Fibroblast of pulmonary artery (primary cell): ENCODE data around the gene TRPM1.

Experiments
- DNase-seq: peaks from one replicate; pipeline ENCODE4 v3.0.0-alpha.2; 2010; ENCODE audit warnings: low read depth
- H3K4me3 ChIP-seq: replicated peaks from 2 replicates; pipeline ENCODE4 v1.5.1; 2011; ENCODE audit warnings: low read depth, mild to moderate bottlenecking, control low read depth, low read length, moderate library complexity
- TF ChIP-seq, protein P1 (sequence below): IDR thresholded peaks from 2 replicates; pipeline ENCODE4 v1.5.1; 2011; ENCODE audit warnings: mild to moderate bottlenecking, control low read depth, low read length, inconsistent platforms; ENCODE audit errors: missing control alignments

Gene TRPM1

DNA sequence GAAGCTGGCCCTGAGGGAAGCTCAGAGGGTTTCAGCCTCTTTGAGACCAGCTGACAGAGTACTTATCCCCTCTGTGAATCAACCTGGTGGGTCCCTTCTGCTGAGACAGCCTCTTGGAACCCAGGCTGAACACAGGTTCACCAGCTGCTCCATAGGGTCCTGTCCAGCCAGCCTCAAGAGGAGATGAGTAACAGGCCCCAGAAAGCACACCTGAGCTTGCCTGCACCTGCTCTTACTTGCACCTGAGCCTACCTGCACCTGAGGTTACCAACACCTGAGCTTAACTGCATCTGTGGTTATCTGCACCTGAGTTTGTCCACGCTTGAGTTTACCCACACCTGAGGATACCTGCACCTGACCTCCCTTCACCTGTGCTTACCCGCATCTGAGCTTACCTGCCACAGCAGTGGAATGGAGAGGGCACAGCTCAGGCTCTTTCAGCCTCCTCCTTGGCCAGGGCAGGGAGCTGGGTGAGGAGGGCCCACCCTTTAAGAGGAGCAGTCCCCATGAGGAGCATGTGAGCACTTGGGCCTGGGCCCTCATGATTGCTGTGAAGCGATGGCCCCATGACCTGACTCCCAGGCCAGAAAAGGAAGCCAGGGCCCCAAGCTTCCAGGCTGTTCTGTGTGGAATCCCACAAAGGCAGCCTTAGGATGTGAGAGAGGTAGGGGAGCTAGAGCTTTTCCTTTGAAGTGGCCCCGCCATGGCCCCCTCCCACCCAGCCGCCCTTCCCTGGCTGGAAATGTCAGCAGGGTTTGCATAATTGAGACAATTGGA lies at the start of gene TRPM1:
Gene TRPM1, minus strand, starts transcription at position 464 of the 777 bp plus-strand sequence. CDS start 20,370 bp downstream, outside the sequence.
- TF ChIP-seq, protein P1, sequence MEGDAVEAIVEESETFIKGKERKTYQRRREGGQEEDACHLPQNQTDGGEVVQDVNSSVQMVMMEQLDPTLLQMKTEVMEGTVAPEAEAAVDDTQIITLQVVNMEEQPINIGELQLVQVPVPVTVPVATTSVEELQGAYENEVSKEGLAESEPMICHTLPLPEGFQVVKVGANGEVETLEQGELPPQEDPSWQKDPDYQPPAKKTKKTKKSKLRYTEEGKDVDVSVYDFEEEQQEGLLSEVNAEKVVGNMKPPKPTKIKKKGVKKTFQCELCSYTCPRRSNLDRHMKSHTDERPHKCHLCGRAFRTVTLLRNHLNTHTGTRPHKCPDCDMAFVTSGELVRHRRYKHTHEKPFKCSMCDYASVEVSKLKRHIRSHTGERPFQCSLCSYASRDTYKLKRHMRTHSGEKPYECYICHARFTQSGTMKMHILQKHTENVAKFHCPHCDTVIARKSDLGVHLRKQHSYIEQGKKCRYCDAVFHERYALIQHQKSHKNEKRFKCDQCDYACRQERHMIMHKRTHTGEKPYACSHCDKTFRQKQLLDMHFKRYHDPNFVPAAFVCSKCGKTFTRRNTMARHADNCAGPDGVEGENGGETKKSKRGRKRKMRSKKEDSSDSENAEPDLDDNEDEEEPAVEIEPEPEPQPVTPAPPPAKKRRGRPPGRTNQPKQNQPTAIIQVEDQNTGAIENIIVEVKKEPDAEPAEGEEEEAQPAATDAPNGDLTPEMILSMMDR, result no peak
- no peak for DNase-seq
- no peak within 1 kb of the TSS for H3K4me3 ChIP-seq

DNA sequence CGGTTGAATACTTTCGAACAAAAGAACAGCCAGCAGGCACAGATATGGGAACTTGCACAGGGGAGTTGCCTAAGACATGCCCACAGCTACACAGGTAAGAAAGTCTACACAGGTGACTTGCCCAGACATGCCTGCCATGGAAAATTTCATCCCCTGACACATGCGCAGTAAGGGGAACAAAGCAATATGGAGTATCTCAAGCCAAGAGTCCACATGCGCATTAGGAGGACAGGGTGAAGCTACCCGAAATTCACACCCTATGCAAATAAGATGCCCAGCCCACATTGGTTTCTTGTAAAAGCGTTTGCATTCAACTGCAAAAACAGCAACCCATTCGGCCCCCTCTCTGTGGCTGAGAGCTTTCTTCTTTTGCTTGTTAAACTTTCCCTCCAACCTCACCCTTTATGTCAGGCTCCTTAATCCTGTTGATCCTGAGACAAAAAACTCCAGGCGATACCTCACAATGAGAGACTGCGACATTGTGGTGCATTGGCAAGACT lies 49.3 kb upstream of the TRPM1 start:
- TF ChIP-seq, protein P1, result no peak
- DNase-seq, result no peak
- no peak overlapping the region for H3K4me3 ChIP-seq

DNA sequence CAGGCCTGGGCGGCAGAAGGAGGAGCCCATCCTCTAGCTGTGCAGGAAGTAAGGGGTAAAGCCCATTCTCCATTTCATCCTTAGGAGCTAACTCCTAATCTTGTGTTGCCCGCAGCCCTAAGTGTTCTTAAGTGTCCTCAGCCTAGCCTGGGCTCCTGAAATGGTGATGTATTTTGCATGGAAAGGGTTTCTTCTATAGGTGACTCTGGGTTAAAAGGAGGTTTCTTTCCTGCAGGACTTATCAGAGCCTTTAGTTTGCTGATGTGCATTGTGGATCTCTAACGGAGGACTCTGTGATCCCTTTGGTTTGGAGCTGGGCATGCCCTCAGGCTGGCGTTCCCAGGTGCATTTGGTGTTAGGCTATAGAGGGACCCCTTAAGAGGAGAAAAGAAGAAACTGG lies 48.5 kb upstream of the TRPM1 start:
- no peak for DNase-seq
- TF ChIP-seq, protein P1, result no peak
- H3K4me3 ChIP-seq, result no peak overlapping the region

DNA sequence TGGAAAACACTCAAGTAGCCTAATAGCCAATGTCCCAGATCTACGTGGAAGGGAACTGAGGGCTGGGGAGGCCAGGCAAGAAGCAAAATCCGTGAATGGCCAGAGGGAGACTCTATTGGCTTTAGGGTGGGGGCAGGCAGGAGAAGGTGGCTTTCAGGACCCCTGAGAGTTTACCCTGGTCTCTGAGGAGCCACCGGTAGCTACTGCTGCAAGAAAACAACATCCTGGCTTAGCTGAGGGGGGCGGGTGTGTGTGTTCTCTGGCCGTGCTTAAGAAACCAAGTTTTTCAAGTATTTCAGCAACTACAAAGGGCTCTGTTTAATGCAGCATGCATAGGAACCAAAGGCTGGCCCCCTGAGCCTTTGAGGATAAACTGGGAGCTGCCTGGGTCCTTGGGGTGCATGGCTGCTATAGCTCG lies 47.6 kb upstream of the TRPM1 start:
- TF ChIP-seq, protein P1, result no peak
- no peak for DNase-seq
- no peak overlapping the region for H3K4me3 ChIP-seq

DNA sequence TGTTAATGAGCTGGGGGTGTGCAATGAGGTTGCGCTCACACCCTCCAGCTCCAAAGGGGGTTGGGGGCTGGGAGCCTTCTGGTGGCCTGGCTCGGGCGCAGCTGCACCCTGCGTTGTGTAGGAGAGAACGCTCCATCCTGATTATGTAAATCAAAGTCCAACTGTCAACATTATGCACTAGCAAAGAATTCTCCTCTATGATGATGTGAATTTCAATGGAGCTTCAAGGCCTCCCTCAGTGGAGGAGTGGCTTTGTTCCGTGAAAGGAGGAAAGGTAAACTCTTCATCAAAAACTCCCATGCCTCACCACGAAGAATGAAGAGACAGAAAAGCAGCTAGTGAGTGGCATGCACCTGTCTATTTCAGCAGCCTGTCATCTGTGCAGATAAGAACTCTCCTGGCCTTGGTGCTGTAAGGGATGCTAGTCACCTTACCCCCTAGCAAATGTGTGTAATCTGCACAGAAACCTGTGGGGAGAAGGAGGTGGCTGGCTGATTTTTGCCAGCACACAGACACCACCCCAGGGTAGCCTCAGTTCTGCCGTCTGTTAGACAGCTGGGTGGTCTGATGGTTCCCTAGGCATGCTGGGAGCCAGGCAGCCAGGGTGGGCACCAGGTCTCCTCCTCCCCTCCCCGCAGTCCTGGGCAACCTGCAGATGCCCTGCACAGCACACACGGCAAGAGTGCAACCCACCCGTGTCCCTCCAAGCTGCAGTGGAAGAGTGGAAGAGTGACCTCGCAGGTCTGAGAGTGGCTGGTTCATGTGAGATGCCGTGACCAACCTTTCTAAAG lies 47.0 kb upstream of the TRPM1 start:
- TF ChIP-seq, protein P1, result no peak
- no peak overlapping the region for H3K4me3 ChIP-seq
- no peak for DNase-seq

DNA sequence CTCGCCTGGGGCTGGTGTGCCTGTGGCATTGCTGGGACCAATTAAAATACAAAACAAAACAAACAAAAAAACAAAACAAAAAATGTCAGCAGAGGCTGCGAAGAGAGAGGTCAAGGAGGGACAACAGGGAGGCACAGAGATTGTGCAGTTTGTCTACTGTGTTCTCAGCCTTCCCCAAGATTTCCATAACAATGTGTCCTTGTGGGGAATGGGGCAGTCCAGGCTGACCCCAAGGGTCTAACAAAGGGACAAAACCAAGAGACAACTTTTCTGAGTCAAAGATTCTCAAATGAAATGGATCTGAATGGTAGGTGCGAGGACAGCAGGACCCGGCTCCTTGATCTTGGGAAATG lies 46.4 kb upstream of the TRPM1 start:
- DNase-seq, result no peak
- TF ChIP-seq, protein P1, result no peak

More for the DNA sequence above, 46.4 kb upstream of the TRPM1 start:
- H3K4me3 ChIP-seq, result no peak overlapping the region
